Psoas muscle (tissue), 8 donors: ENCODE data around the gene NFIC. TPM values are rescaled to one million over a fixed set of nuclear protein-coding genes. Genes with fewer than 3 reads are reported as not detected.

Source experiments
- ATAC-seq, 4 donors: fragments of 200-7000 bp; cut with Tn5 transposase; one replicate each; pipeline ENCODE4 v1.9.1; 2020; ENCODE audit warnings: moderate library complexity in 3 of 4, mild to moderate bottlenecking in 2 of 4
- DNase-seq, 2 donors: peaks; one replicate each; pipeline ENCODE4 v3.0.0-alpha.2; 2020
- H3K27ac ChIP-seq: fragments of 200-600 bp; one replicate; pipeline ENCODE4 v1.8.0; 2022
- H3K27me3 ChIP-seq, 3 donors: fragments of 200-600 bp in 1 of 3; one replicate each; pipeline versions ENCODE4 v1.6.1 to v1.8.0; 2013 to 2022; ENCODE audit warnings: low read length in 2 of 3, mild to moderate bottlenecking in 2 of 3, moderate library complexity in 1 of 3; ENCODE audit not compliant: insufficient read depth in 3 of 3
- H3K36me3 ChIP-seq, 2 donors: fragments of 200-600 bp in 1 of 2; one replicate each; pipeline versions ENCODE4 v1.6.1 to v1.8.0; 2013 to 2022; ENCODE audit warnings: low read depth in 1 of 2, mild to moderate bottlenecking in 1 of 2, moderate library complexity in 1 of 2; ENCODE audit not compliant: insufficient read depth in 1 of 2
- H3K4me1 ChIP-seq: fragments of 200-600 bp; one replicate; pipeline ENCODE4 v1.8.0; 2022
- H3K4me3 ChIP-seq: fragments of 200-600 bp; one replicate; pipeline ENCODE4 v1.8.0; 2022; ENCODE audit warnings: mild to moderate bottlenecking
- H3K9me3 ChIP-seq: fragments of 200-600 bp; one replicate; pipeline ENCODE4 v1.8.0; 2022
- WGBS, 3 donors: extraction: QIAGEN DNeasy Blood & Tissue Kit; methylation state at CpG; one replicate each; pipeline versions ENCODE4 v1.1.6 to v1.1.7; 2013; 5-methylcytosine and 5-hydroxymethylcytosine counted together
- intact Hi-C, 2 donors: fragments of 100-400 bp; cut with DNase I; formaldehyde crosslinking; loops; one replicate each; pipeline versions ENCODE4 v1.11.0 to v1.14.2; 2022
- polyA plus RNA-seq, 3 donors: library from polyadenylated mRNA; stranded (reverse); fragments of 200-250 nt; gene quantifications; one replicate each; pipeline ENCODE4 v1.2.3, GENCODE V29; 2013
- total RNA-seq, 4 donors: library from RNA; stranded (reverse); fragmentation: NEBNext Ultra II Directional in 2 of 4; extraction: Animal tissue kit (Norgen Biotek cat#: 25700) in 2 of 4; gene quantifications; one replicate each; pipeline versions ENCODE4 v1.2.1 to v1.2.4, GENCODE V29; 2021 to 2023
- TF ChIP-seq, protein P1 (sequence below): fragments of 200-600 bp; IDR thresholded peaks from one replicate; pipeline ENCODE4 v1.8.0; 2022; ENCODE audit warnings: antibody characterized with exemption
- donor health status: healthy with polysubstance abuse.
- donor health status: DM: no; HTN: no; CAD: no; lungs with moderate emphysema.
- donor health status: Bipolar disorder and iron deficiency.
- donor health status: healthy.
- donor health status: DM: yes; HTN: yes; CAD: no.
- donor health status: DM: no; HTN: no; CAD: no.
- donor health status: DM: no; HTN: no; CAD: no.
- donor health status: DM: yes; HTN: yes; CAD: no.

Gene NFIC
- total and polyA plus RNA-seq, 7 donors, result 100.0 to 439 (median 270) TPM

DNA sequence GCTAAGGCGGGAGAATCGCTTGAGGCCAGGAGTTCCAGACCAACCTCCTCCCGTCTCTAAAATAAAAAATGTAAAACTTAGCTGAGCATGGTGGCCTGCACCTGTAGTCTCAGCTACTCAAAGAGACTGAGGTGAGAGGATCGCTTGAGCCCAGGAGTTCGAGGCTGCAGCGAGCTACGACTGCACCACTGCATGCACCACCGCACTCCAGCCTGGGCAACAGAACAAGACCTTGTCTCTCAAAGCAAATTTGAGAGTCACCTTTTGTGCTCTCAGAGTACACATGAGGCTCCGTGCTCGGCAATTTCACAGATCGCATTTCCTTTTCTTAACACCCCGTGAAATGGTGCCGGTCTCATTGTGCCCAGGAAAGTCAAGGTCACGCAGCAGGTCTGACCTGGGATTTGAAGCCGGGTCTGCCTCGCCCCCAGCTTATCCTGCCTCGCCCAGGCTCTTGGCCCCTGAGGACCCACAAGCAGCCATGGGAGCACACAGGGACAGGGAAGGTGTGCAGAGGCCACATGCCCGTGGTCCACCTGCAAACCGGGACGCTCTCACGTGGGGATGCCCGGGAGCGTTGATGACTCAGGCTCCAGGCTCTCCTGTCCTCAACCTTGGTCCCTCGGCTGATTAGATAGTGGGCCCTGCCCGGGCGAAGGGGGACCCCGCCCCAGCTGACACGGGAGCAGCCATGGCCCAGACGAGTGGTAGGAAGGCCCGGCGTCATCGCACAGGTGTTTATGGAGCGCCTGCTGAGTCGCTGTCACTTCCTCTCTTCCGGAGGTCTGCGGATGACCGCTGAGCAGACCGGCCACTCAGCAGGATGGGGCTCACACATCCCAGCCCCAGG lies 115.1 kb downstream of the NFIC start:
- ATAC-seq (no peak), DNase-seq (no peak)
- 22 to 31% (median 28%) methylated on average over 38 of the region's 38 CpGs for WGBS, 3 donors
- H3K9me3 ChIP-seq, result no peaks in the 10 kb centered on the region
- no peak overlapping the region for H3K4me3 ChIP-seq
- no peak overlapping the region for H3K27ac ChIP-seq
- TF ChIP-seq, protein P1, sequence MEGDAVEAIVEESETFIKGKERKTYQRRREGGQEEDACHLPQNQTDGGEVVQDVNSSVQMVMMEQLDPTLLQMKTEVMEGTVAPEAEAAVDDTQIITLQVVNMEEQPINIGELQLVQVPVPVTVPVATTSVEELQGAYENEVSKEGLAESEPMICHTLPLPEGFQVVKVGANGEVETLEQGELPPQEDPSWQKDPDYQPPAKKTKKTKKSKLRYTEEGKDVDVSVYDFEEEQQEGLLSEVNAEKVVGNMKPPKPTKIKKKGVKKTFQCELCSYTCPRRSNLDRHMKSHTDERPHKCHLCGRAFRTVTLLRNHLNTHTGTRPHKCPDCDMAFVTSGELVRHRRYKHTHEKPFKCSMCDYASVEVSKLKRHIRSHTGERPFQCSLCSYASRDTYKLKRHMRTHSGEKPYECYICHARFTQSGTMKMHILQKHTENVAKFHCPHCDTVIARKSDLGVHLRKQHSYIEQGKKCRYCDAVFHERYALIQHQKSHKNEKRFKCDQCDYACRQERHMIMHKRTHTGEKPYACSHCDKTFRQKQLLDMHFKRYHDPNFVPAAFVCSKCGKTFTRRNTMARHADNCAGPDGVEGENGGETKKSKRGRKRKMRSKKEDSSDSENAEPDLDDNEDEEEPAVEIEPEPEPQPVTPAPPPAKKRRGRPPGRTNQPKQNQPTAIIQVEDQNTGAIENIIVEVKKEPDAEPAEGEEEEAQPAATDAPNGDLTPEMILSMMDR, result no peak
- H3K27me3 ChIP-seq, result peaks cover 0 to 41% (median 17%) of the 10 kb centered on the region in 3 donors
- no peaks in the 10 kb centered on the region for H3K4me1 ChIP-seq
- no peaks in the 10 kb centered on the region for H3K36me3 ChIP-seq
- intact Hi-C loops, result loop anchor here in 1 of 2 donors (10.0 kb wide), 1 partner anchor 257 kb away; the partner anchor contains the start of gene CELF5

DNA sequence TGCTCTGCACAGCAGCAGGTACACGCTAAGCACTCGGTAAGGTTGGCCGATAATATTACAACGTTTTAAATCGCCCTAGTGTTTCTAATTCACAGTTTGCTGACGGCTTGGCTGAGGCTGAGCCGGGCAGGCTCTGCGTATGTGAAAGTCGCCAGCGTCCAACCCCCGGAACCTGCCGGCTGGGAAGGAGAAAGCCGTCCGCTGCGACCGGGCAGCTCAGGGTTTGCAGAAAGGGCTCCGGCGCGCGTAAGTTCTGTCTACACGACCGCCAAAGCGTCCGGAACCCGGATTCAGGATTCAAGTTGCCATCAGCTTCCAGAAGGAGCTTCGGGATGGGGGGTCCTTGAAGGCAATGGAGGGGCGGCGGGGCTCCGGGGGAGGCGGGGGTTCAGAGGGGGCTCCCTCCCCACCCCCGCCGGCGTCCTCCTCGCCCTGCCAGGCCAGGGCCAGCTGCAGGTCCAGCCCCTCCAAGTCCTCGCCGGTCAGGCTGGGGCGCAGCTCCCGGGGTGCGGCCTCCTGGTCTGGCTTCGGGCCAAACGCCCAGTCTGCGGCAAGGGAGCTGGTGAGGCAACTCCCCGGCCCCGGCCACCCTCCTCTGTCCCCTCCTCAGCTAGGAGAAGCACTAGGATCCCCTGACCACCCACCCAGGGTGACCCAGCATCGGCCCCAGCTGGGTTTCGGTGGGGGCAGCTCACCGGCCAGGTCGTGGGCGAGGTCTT lies 116.3 kb downstream of the NFIC start:
- intact Hi-C loops, result loop anchor here in 1 of 2 donors (10.0 kb wide), 1 partner anchor 258 kb away; the partner anchor contains the start of gene CELF5
- H3K27me3 ChIP-seq, result peaks cover 0 to 41% (median 16%) of the 10 kb centered on the region in 3 donors
- no peak for DNase-seq
- no peak overlapping the region for H3K27ac ChIP-seq
- H3K4me1 ChIP-seq, result no peaks in the 10 kb centered on the region
- no peaks in the 10 kb centered on the region for H3K36me3 ChIP-seq
- TF ChIP-seq, protein P1, result no peak
- H3K4me3 ChIP-seq, result no peak overlapping the region
- ATAC-seq, result no peak
- 52 to 60% (median 54%) methylated on average over 41 to 49 of the region's 49 CpGs for WGBS, 3 donors
- H3K9me3 ChIP-seq, result no peaks in the 10 kb centered on the region

DNA sequence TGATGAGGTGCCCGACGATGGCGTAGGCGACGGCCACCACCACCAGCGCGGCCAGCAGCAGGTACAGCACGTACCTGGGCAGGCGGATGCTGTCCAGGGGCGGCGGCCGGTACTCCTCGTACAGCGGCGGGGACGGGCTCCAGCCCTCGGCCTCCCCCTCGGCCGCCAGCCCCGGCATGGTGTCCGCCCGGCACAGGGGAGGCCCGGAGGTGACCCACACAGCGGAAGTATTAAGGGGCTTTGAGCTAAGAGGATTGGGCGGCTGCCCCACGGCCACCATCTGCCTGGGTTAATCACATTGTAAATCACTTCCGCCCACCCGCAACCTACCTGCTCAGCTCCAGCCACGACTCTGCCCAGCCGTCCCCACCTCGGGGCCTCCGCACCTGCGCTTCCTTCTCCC lies 116.8 kb downstream of the NFIC start, which contains the start of gene SMIM44:
Gene SMIM44, minus strand, starts transcription at position 216 of the 403 bp plus-strand sequence. Its CDS starts 38 bp downstream, at position 178.
- H3K36me3 ChIP-seq, result no peaks in the 10 kb centered on the region
- H3K27me3 ChIP-seq, result peaks cover 0 to 41% (median 16%) of the 10 kb centered on the region in 3 donors
- DNase-seq, result no peak
- no peak for ATAC-seq
- H3K4me3 ChIP-seq, result no peak within 1 kb of the TSS
- TF ChIP-seq, protein P1, result no peak
- H3K9me3 ChIP-seq, result no peaks in the 10 kb centered on the region
- H3K27ac ChIP-seq, result no peak within 1 kb of the TSS
- no peaks in the 10 kb centered on the region for H3K4me1 ChIP-seq
- intact Hi-C loops, result loop anchor here in 1 of 2 donors (10.0 kb wide), 1 partner anchor 258 kb away; the partner anchor contains the start of gene CELF5
- WGBS, 3 donors, result 55 to 76% (median 55%) methylated on average over 23 to 33 of the region's 33 CpGs

- DNase-seq, result no peak
- intact Hi-C loops, result no loop called here
- Histone ChIP-seq H3K9me3 (no peaks in the 10 kb centered on the region), H3K4me3 (no peak overlapping the region), H3K36me3 (peaks cover 8 to 59% of the 10 kb centered on the region in 2 donors), H3K4me1 (no peaks in the 10 kb centered on the region), H3K27me3 (no peaks in the 10 kb centered on the region), H3K27ac (no peak overlapping the region)
- WGBS, 3 donors, result 94 to 96% (median 95%) methylated on average over 51 to 55 of the region's 55 CpGs
- ATAC-seq, result no peak
- TF ChIP-seq, protein P1, result no peak
Measured at GRCh38 chr19:3491396-3492119, 125.2 kb downstream of the NFIC start.
